AG04450 (cell line): Measurements from ENCODE around the gene POR. TPM values are rescaled to one million over a fixed set of nuclear protein-coding genes. Genes with fewer than 3 reads are reported as not detected.
"Not testable (repeated sequence)": the region's sequence is repeated elsewhere in the genome, so short reads cannot be mapped to it uniquely, and the experiment has no call there.

ENCODE experiments used
- CTCF ChIA-PET: fragments of 300-600, 350-600 bp; formaldehyde crosslinking; extraction: SDS; loops from one replicate; lab custom pipeline; 2022; ENCODE audit warnings: antibody characterized with exemption, inconsistent platforms; lab: Charles Lee
- POLR2A ChIA-PET: fragments of 350-600 bp; formaldehyde crosslinking; extraction: SDS; loops from one replicate; lab custom pipeline; 2021; ENCODE audit warnings: antibody characterized with exemption, inconsistent platforms; lab: Yijun Ruan, JAX
- DNase-seq: peaks from one replicate; pipeline ENCODE4 v3.0.0-alpha.2; 2011; ENCODE audit warnings: low read depth, low spot score
- H3K27ac ChIP-seq: one replicate; pipeline ENCODE4 v1.5.1; 2012; ENCODE audit warnings: low read depth, low read length, control low read depth
- H3K27me3 ChIP-seq: one replicate; pipeline ENCODE4 v1.6.0; 2012; ENCODE audit warnings: low read length; ENCODE audit not compliant: control insufficient read depth, insufficient read depth
- H3K4me3 ChIP-seq: 2 replicates; pipeline ENCODE4 v1.5.1; 2011; ENCODE audit warnings: mild to moderate bottlenecking, low read depth, low read length, control low read depth
- H3K9me3 ChIP-seq: 2 replicates; pipeline ENCODE4 v1.5.1; 2012; ENCODE audit warnings: low read length; ENCODE audit not compliant: control insufficient read depth, insufficient read depth
- polyA plus RNA-seq: library from polyadenylated mRNA; depleted of rRNA; stranded (reverse); fragments of >200 nt; gene quantifications from 2 replicates; pipeline ENCODE4 v1.2.3, GENCODE V29; 2011
- TF ChIP-seq, protein P1 (sequence below): IDR thresholded peaks from 2 replicates; pipeline ENCODE4 v1.5.1; 2011; ENCODE audit warnings: low read depth, low read length, control low read depth, inconsistent platforms

Gene POR
- polyA plus RNA-seq, 1 experiment = 39.0 TPM

DNA sequence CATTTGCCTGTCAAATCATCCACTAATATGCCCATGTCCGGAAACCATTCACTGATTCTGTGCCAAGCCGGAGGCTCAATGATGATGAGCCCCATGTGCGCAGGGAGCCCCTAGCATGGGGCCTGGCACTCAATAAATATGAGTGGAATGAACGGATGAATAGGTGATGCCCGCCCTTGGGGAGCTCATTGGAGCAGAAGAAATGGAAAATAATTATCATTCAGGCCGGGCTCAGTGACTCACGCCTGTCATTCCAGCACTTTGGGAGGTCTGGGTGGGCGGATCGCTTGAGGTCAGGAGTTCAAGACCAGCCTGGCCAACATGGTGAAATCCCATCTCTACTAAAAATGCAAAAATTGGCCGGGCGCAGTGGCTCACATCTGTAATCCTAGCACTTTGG, 25.1 kb upstream of the POR start:
- H3K4me3 ChIP-seq = no peak overlapping the region
- DNase-seq = no peak
- ChIA-PET POLR2A (interaction anchor here (0.6 to 2.6 kb wide), 5 partner anchors 11 to 97 kb away, joined by 3 to 12 read pairs (median 3); partner anchors contain the start of genes POR and RHBDD2), CTCF (no interaction called here)
- H3K9me3 ChIP-seq = no peaks in the 10 kb centered on the region
- no peaks in the 10 kb centered on the region for H3K27me3 ChIP-seq
- TF ChIP-seq, protein P1, sequence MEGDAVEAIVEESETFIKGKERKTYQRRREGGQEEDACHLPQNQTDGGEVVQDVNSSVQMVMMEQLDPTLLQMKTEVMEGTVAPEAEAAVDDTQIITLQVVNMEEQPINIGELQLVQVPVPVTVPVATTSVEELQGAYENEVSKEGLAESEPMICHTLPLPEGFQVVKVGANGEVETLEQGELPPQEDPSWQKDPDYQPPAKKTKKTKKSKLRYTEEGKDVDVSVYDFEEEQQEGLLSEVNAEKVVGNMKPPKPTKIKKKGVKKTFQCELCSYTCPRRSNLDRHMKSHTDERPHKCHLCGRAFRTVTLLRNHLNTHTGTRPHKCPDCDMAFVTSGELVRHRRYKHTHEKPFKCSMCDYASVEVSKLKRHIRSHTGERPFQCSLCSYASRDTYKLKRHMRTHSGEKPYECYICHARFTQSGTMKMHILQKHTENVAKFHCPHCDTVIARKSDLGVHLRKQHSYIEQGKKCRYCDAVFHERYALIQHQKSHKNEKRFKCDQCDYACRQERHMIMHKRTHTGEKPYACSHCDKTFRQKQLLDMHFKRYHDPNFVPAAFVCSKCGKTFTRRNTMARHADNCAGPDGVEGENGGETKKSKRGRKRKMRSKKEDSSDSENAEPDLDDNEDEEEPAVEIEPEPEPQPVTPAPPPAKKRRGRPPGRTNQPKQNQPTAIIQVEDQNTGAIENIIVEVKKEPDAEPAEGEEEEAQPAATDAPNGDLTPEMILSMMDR = no peak
- H3K27ac ChIP-seq = no peak overlapping the region

DNA sequence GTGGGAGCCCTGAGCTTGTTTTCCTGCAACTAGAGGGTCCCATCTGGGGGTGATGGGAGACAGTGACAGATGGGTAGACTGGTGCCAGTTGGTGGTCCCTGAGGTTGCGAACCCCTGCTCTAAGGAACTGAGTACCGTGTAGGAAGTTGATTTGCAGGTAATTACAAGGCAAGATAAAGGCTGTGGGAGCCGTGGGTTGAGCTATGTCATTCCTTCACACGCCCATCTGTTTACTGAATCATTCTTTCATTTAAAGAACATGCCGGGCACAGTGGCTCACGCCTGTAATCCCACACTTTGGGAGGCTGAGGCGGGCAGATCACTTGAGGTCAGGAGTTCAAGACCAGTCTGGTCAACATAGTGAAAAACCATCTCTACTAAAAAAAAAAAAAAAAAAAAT, 23.7 kb upstream of the POR start:
- not testable (repeated sequence) for H3K9me3 ChIP-seq, H3K27ac ChIP-seq, H3K4me3 ChIP-seq, DNase-seq, H3K27me3 ChIP-seq
- POLR2A ChIA-PET = interaction anchor here (0.7 to 2.6 kb wide), 2 partner anchors 24 kb away, joined by 3 to 12 read pairs; partner anchors contain the start of gene POR
- CTCF ChIA-PET = interaction anchor here (0.6 kb wide), 1 partner anchor 115 kb away, joined by 3 read pairs; no protein-coding TSS in a partner anchor

DNA sequence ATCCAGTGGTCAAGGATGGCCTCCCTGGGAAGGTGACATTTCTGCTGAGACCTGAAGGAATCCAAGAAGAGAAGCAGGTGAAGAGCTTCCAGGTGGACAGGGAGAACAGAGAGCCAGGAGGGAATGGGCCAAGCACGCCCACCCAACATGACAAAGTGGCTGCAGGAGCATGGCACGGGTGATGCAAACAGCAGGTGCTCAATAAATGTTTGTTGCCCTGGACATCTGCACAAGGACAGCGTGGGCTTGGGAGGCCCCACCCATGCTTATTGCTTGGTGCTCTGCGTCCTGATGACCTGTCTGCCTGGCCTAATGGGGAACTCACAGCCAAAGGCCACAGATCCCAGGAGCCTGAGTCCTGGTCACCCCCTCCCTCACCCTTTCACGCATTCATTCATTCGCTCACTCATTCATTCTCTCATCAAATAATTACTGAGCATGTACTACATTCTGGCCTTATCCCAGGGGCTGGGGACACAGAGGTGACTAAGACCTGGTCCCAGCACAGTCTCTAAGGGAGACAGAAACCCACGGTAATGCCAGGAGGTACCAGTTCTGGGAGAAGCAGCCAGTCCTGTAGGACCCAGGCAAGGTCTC, 23.0 kb upstream of the POR start:
- TF ChIP-seq, protein P1 = no peak
- ChIA-PET POLR2A (interaction anchor here (2.6 kb wide), 1 partner anchor 23 kb away, joined by 12 read pairs; the partner anchor contains the start of gene POR), CTCF (interaction anchor here (0.6 to 0.7 kb wide), 2 partner anchors 116 to 129 kb away, joined by 3 read pairs; no protein-coding TSS in a partner anchor)
- H3K27me3 ChIP-seq = no peaks in the 10 kb centered on the region
- DNase-seq = no peak
- no peak overlapping the region for H3K4me3 ChIP-seq
- no peaks in the 10 kb centered on the region for H3K9me3 ChIP-seq
- no peak overlapping the region for H3K27ac ChIP-seq

DNA sequence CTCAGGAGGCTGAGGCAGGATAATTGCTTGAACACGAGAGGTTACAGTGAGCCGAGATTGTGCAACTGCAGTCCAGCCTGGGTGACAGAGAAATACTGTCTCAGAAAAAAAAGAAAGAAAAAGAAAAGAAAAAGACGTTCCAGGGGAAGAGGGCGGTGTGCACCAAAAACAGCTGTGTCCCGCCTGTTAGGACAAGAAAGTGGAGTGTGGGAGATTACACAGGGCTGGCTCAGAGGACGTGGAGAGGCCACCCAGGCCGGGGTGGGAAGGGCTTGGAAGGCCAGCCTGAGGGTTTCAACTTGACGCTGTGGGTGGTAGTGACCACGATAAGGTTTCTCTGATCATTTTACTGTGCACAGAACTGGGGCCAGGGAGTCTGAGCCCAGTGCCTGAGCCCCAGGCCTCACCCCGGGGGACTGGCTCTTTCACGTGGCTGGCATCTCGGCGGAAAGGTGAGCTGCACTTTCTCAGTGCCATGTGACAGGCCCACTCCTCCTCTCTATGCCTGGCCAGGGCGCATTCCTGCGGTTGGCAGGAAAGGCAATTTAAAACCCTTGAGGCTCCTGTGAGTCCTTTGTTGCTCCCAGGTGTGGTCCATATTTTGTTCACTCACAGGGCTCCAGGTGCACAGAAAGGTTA, 22.2 kb upstream of the POR start:
- POLR2A ChIA-PET = no interaction called here
- no peak for DNase-seq
- no peaks in the 10 kb centered on the region for H3K27me3 ChIP-seq
- H3K27ac ChIP-seq = no peak overlapping the region
- CTCF ChIA-PET = no interaction called here
- TF ChIP-seq, protein P1 = no peak
- no peaks in the 10 kb centered on the region for H3K9me3 ChIP-seq
- no peak overlapping the region for H3K4me3 ChIP-seq

DNA sequence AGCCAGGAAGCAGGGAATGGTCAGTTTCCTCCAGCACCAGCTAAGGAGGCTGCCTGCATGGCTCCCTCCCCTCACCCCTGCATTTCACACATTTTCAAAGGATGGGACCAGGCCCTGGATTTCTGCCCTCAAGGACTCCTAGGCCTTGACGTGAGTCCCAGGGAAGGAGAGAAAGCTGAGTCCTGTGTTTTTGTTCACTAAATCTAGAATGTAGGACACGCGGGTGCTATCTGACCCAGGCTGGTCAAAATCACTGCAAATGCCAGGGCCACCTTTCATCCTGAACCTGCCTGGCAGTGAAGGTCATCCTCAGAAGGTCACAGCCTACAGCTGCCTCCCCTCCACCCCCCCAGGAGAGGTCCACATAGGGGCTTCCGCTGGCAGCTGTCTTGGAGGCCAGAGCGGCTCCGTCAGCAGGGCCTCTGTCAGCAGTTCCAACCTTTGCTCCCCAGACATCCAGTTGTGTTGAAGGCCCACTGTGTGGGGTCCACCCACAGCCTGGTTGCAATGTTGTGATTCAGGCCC, 18.1 kb upstream of the POR start:
- Histone ChIP-seq H3K9me3 (no peaks in the 10 kb centered on the region), H3K4me3 (no peak overlapping the region), H3K27ac (no peak overlapping the region), H3K27me3 (peaks cover 3% of the 10 kb centered on the region)
- TF ChIP-seq, protein P1 = no peak
- ChIA-PET POLR2A (no interaction called here), CTCF (no interaction called here)
- no peak for DNase-seq
